ENCODE results near the gene WFIKKN1. TPM values are rescaled to one million over a fixed set of nuclear protein-coding genes. Genes with fewer than 3 reads are reported as not detected.
A peak's percentile ranks its signal among the peaks of the same experiment; 100 is the strongest.

The WFIKKN1 gene
- total RNA-seq, 1 donor from 2014 or later = 0.44 TPM

- H3K27me3 Mint-ChIP-seq (ENCODE audit: unreplicated experiment) = peaks cover 10% of the 10 kb centered on the region
- peak overlapping the region; percentile 47 for H3K4me3 Mint-ChIP-seq (ENCODE audit: unreplicated experiment)
- H3K9me3 Mint-ChIP-seq (ENCODE audit: unreplicated experiment) = no peaks in the 10 kb centered on the region
- no peak for TF ChIP-seq CTCF (IDR thresholded peaks at IDR 0.05; ENCODE audit: unreplicated experiment)
- H3K4me1 Mint-ChIP-seq (ENCODE audit: unreplicated experiment) = no peaks in the 10 kb centered on the region
- peaks cover 3% of the 10 kb centered on the region for H3K36me3 Mint-ChIP-seq (ENCODE audit: low read depth, unreplicated experiment)
- peak overlapping the region; percentile 42 for H3K27ac Mint-ChIP-seq (ENCODE audit: unreplicated experiment)
- no peak for DNase-seq (ENCODE audit: low spot score)
Observed at GRCh38 chr16:667113-667779, 36.5 kb downstream of the WFIKKN1 start.

GRCh38 chr16:667780-668518, 37.2 kb downstream of the WFIKKN1 start, which contains the start of gene RHOT2:
Gene RHOT2 (plus strand): TSS chr16:668132. CDS start chr16:668200, 68 bp downstream.
- H3K36me3 Mint-ChIP-seq (ENCODE audit: low read depth, unreplicated experiment) = peaks cover 2% of the 10 kb centered on the region
- peak within 1 kb of the TSS; percentile 81 for H3K4me3 Mint-ChIP-seq (ENCODE audit: unreplicated experiment)
- H3K4me1 Mint-ChIP-seq (ENCODE audit: unreplicated experiment) = no peaks in the 10 kb centered on the region
- H3K27me3 Mint-ChIP-seq (ENCODE audit: unreplicated experiment) = peaks cover 5% of the 10 kb centered on the region
- peak; percentile 70 for TF ChIP-seq CTCF (IDR thresholded peaks at IDR 0.05; ENCODE audit: unreplicated experiment)
- no peaks in the 10 kb centered on the region for H3K9me3 Mint-ChIP-seq (ENCODE audit: unreplicated experiment)
- H3K27ac Mint-ChIP-seq (ENCODE audit: unreplicated experiment) = peak within 1 kb of the TSS; percentile 42
- peak; percentile 94 for DNase-seq (ENCODE audit: low spot score)

GRCh38 chr16:668519-669171, 37.9 kb downstream of the WFIKKN1 start:
- Mint-ChIP-seq H3K27me3 (ENCODE audit: unreplicated experiment) (peaks cover 5% of the 10 kb centered on the region), H3K36me3 (ENCODE audit: low read depth, unreplicated experiment) (no peaks in the 10 kb centered on the region), H3K9me3 (ENCODE audit: unreplicated experiment) (no peaks in the 10 kb centered on the region), H3K4me1 (ENCODE audit: unreplicated experiment) (no peaks in the 10 kb centered on the region), H3K4me3 (ENCODE audit: unreplicated experiment) (peak overlapping the region; percentile 81), H3K27ac (ENCODE audit: unreplicated experiment) (no peak overlapping the region)
- no peak for TF ChIP-seq CTCF (IDR thresholded peaks at IDR 0.05; ENCODE audit: unreplicated experiment)
- no peak for DNase-seq (ENCODE audit: low spot score)

- Mint-ChIP-seq H3K27ac (ENCODE audit: unreplicated experiment) (no peak overlapping the region), H3K4me3 (ENCODE audit: unreplicated experiment) (no peak overlapping the region), H3K27me3 (ENCODE audit: unreplicated experiment) (peaks cover 5% of the 10 kb centered on the region), H3K36me3 (ENCODE audit: low read depth, unreplicated experiment) (no peaks in the 10 kb centered on the region), H3K9me3 (ENCODE audit: unreplicated experiment) (no peaks in the 10 kb centered on the region), H3K4me1 (ENCODE audit: unreplicated experiment) (no peaks in the 10 kb centered on the region)
- DNase-seq (ENCODE audit: low spot score) = no peak
- TF ChIP-seq CTCF (IDR thresholded peaks at IDR 0.05; ENCODE audit: unreplicated experiment) = no peak
Observed at GRCh38 chr16:669666-670065, 38.9 kb downstream of the WFIKKN1 start.

Data from endothelial cell (in vitro differentiated cells).